HEK293 (cell line): Measurements from ENCODE around the gene SIK2.

Source experiments
- CTCF ChIP-seq: fragments of 450-650 bp; formaldehyde crosslinking; IDR thresholded peaks from 2 replicates; pipeline ENCODE4 v1.5.1; 2016; ENCODE audit warnings: missing biosample characterization, missing genetic modification characterization
- EGR2 ChIP-seq: fragments of 450-650 bp; formaldehyde crosslinking; IDR thresholded peaks from 2 replicates; pipeline ENCODE4 v1.5.1; 2016; ENCODE audit warnings: low read depth, missing biosample characterization, missing genetic modification characterization
- GFI1B ChIP-seq: fragments of 450-650 bp; formaldehyde crosslinking; IDR thresholded peaks from 2 replicates; pipeline ENCODE4 v1.5.1; 2016; ENCODE audit warnings: missing biosample characterization, missing genetic modification characterization
- MYNN ChIP-seq: fragments of 450-650 bp; formaldehyde crosslinking; IDR thresholded peaks from 2 replicates; pipeline ENCODE4 v1.5.1; 2016; ENCODE audit warnings: missing biosample characterization, missing genetic modification characterization, borderline replicate concordance
- REST ChIP-seq: fragments of 450-650 bp; formaldehyde crosslinking; IDR thresholded peaks from 2 replicates; pipeline ENCODE4 v1.5.1; 2016; ENCODE audit warnings: missing biosample characterization, missing genetic modification characterization
- TCF7L2 ChIP-seq: IDR thresholded peaks from 2 replicates; pipeline ENCODE4 v1.6.1; 2011; ENCODE audit warnings: low read depth, mild to moderate bottlenecking, inconsistent platforms, low read length, moderate library complexity, borderline replicate concordance
- ZBTB1 ChIP-seq: fragments of 450-650 bp; formaldehyde crosslinking; IDR thresholded peaks from 2 replicates; pipeline ENCODE4 v1.5.1; 2016; ENCODE audit warnings: missing biosample characterization, missing genetic modification characterization
- ZBTB20 ChIP-seq: fragments of 450-650 bp; formaldehyde crosslinking; IDR thresholded peaks from 2 replicates; pipeline ENCODE4 v1.5.1; 2016; ENCODE audit warnings: missing biosample characterization, missing genetic modification characterization
- ZIC2 ChIP-seq: fragments of 450-650 bp; formaldehyde crosslinking; IDR thresholded peaks from 2 replicates; pipeline ENCODE4 v1.5.1; 2016; ENCODE audit warnings: missing biosample characterization, missing genetic modification characterization
- ZNF248 ChIP-seq: fragments of 450-650 bp; formaldehyde crosslinking; IDR thresholded peaks from 2 replicates; pipeline ENCODE4 v1.5.1; 2017; ENCODE audit warnings: missing biosample characterization, missing genetic modification characterization
- ZNF768 ChIP-seq: fragments of 450-650 bp; formaldehyde crosslinking; IDR thresholded peaks from 2 replicates; pipeline ENCODE4 v1.5.1; 2018; ENCODE audit warnings: missing biosample characterization, mild to moderate bottlenecking, missing genetic modification characterization
- TF ChIP-seq, protein P1 (sequence below): fragments of 450-650 bp; formaldehyde crosslinking; optimal IDR thresholded peaks from 2 replicates; pipeline ENCODE3; 2016; ENCODE audit warnings: missing biosample characterization, mild to moderate bottlenecking, missing genetic modification characterization

- TF ChIP-seq, protein P1, sequence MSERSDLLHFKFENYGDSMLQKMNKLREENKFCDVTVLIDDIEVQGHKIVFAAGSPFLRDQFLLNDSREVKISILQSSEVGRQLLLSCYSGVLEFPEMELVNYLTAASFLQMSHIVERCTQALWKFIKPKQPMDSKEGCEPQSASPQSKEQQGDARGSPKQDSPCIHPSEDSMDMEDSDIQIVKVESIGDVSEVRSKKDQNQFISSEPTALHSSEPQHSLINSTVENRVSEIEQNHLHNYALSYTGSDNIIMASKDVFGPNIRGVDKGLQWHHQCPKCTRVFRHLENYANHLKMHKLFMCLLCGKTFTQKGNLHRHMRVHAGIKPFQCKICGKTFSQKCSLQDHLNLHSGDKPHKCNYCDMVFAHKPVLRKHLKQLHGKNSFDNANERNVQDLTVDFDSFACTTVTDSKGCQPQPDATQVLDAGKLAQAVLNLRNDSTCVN (tag by site-specific recombination), result no peak
- TF ChIP-seq ZIC2 (tag by site-specific recombination) (no peak), CTCF (no peak), EGR2 (no peak), ZNF768 (tag by site-specific recombination) (no peak), MYNN (tag by site-specific recombination) (no peak), ZBTB1 (tag by site-specific recombination) (no peak), TCF7L2 (no peak), ZBTB20 (tag by site-specific recombination) (no peak), GFI1B (tag by site-specific recombination) (no peak), ZNF248 (tag by site-specific recombination) (no peak), REST (tag by site-specific recombination) (no peak)
Observed at GRCh38 chr11:111596319-111596718, 5.9 kb upstream of the SIK2 start.
